HG02798 (cell line): ENCODE results near the gene ANKZF1.
A peak's percentile ranks its signal among the peaks of the same experiment; 100 is the strongest.

Experiments
- ATAC-seq: cut with Tn5 transposase; IDR thresholded peaks from one replicate; pipeline ENCODE4 v1.9.1; 2021; ENCODE audit warnings: mild to moderate bottlenecking; ENCODE audit not compliant: unreplicated experiment, poor library complexity

Gene ANKZF1

GRCh38 chr2:219207884-219208740 is 21.5 kb upstream of the ANKZF1 start:
- no peak for ATAC-seq

GRCh38 chr2:219209236-219210195 is 20.1 kb upstream of the ANKZF1 start:
- ATAC-seq, result no peak

GRCh38 chr2:219210196-219210885 is 19.3 kb upstream of the ANKZF1 start:
- no peak for ATAC-seq

- ATAC-seq, result no peak
Observed at GRCh38 chr2:219210886-219211362, 18.7 kb upstream of the ANKZF1 start.

GRCh38 chr2:219213026-219213415 is 16.6 kb upstream of the ANKZF1 start:
- ATAC-seq, result no peak

- ATAC-seq, result no peak
Observed at GRCh38 chr2:219213486-219214071, 16.0 kb upstream of the ANKZF1 start.

- ATAC-seq, result no peak
Observed at GRCh38 chr2:219214141-219214540, 15.5 kb upstream of the ANKZF1 start.

GRCh38 chr2:219214786-219215185 is 14.8 kb upstream of the ANKZF1 start:
- ATAC-seq, result no peak

GRCh38 chr2:219215871-219216534 is 13.6 kb upstream of the ANKZF1 start:
- ATAC-seq, result no peak

- ATAC-seq, result no peak
Observed at GRCh38 chr2:219216535-219216915, 13.1 kb upstream of the ANKZF1 start.

GRCh38 chr2:219218217-219218731 is 11.3 kb upstream of the ANKZF1 start:
- no peak for ATAC-seq

GRCh38 chr2:219218732-219219701 is 10.6 kb upstream of the ANKZF1 start, which contains the start of gene ABCB6:
Gene ABCB6 (minus strand): TSS chr2:219218958. CDS start chr2:219218673, 285 bp downstream.
- peak; percentile 87 for ATAC-seq

- ATAC-seq, result no peak
Observed at GRCh38 chr2:219219784-219220532, 9.6 kb upstream of the ANKZF1 start.

GRCh38 chr2:219220652-219221402 is 8.8 kb upstream of the ANKZF1 start:
- no peak for ATAC-seq

GRCh38 chr2:219221957-219222518 is 7.6 kb upstream of the ANKZF1 start:
- ATAC-seq, result no peak

- no peak for ATAC-seq
Observed at GRCh38 chr2:219223831-219224610, 5.6 kb upstream of the ANKZF1 start.
